MCF 10A (cell line): ENCODE measurements around the gene SLC5A4. TPM values are rescaled to one million over a fixed set of nuclear protein-coding genes. Genes with fewer than 3 reads are reported as not detected.

Experiments
- BruUV-seq: library from RNA; stranded (reverse); fragments of 400-500 nt; replicated peaks from 2 replicates; lab custom pipeline; 2021; lab: Mats Ljungman, UMichigan
- CTCF ChIA-PET: fragments of 300-600 bp; sonication (Branson Sonifier 250); formaldehyde crosslinking; extraction: SDS; loops from one replicate; lab custom pipeline; 2021; ENCODE audit warnings: antibody characterized with exemption, inconsistent platforms; lab: Yijun Ruan, JAX
- POLR2A ChIA-PET: fragments of 300-600, 350-650 bp; sonication (Branson Sonifier 250); formaldehyde crosslinking; extraction: SDS; loops from one replicate; lab custom pipeline; 2020; ENCODE audit warnings: antibody characterized with exemption, inconsistent platforms; lab: Yijun Ruan, JAX
- DNase-seq: peaks from one replicate; pipeline ENCODE4 v3.0.0-alpha.2; 2018; ENCODE audit not compliant: unreplicated experiment
- H3K27ac Mint-ChIP-seq: one replicate; pipeline ENCODE4 v1.8.0; 2022; ENCODE audit warnings: mild to moderate bottlenecking, low read depth, mixed read lengths; ENCODE audit not compliant: unreplicated experiment
- H3K27me3 Mint-ChIP-seq: one replicate; pipeline ENCODE4 v1.8.0; 2022; ENCODE audit warnings: mixed read lengths; ENCODE audit not compliant: insufficient read depth, unreplicated experiment
- H3K36me3 Mint-ChIP-seq: one replicate; pipeline ENCODE4 v1.8.0; 2022; ENCODE audit warnings: mild to moderate bottlenecking, moderate library complexity, mixed read lengths; ENCODE audit not compliant: insufficient read depth, unreplicated experiment
- H3K4me1 Mint-ChIP-seq: one replicate; pipeline ENCODE4 v1.8.0; 2022; ENCODE audit warnings: mixed read lengths; ENCODE audit not compliant: insufficient read depth, unreplicated experiment
- H3K4me3 Mint-ChIP-seq: one replicate; pipeline ENCODE4 v1.8.0; 2022; ENCODE audit warnings: mild to moderate bottlenecking, moderate library complexity, mixed read lengths; ENCODE audit not compliant: unreplicated experiment
- H3K9me3 Mint-ChIP-seq: one replicate; pipeline ENCODE4 v1.8.0; 2022; ENCODE audit warnings: mixed read lengths; ENCODE audit not compliant: unreplicated experiment
- CTCF ChIP-seq: fragments of 200-600 bp; IDR thresholded peaks from one replicate; pipeline ENCODE4 v1.8.0; 2022; ENCODE audit warnings: antibody characterized with exemption, mild to moderate bottlenecking; ENCODE audit not compliant: unreplicated experiment
- intact Hi-C: fragments of 100-400 bp; cut with micrococcal nuclease; formaldehyde crosslinking; loops from 2 replicates; pipeline ENCODE4 v1.14.1; 2022
- total RNA-seq: library from RNA; stranded (reverse); gene quantifications from 2 replicates; pipeline ENCODE4 v1.2.3, GENCODE V29; 2022

SLC5A4 gene
- total RNA-seq, 1 experiment from 2014 or later: not detected

GRCh38 chr22:32216911-32217310 lies 38.2 kb downstream of the SLC5A4 start:
- Mint-ChIP-seq H3K9me3 (no peaks in the 10 kb centered on the region), H3K4me1 (peaks cover 6% of the 10 kb centered on the region)
- intact Hi-C loops: no loop called here

GRCh38 chr22:32211011-32211410 lies 44.1 kb downstream of the SLC5A4 start:
- no TSS peak for BruUV-seq
- H3K4me3 Mint-ChIP-seq: no peak overlapping the region
- no peak overlapping the region for H3K27ac Mint-ChIP-seq
- H3K9me3 Mint-ChIP-seq: no peaks in the 10 kb centered on the region
- no peaks in the 10 kb centered on the region for H3K4me1 Mint-ChIP-seq
- POLR2A ChIA-PET: no interaction called here
- CTCF ChIA-PET: interaction anchor here (0.8 to 2.3 kb wide), 5 partner anchors 9 to 107 kb away, joined by 3 to 8 read pairs (median 4); no protein-coding TSS in a partner anchor
- H3K27me3 Mint-ChIP-seq: peaks cover 11% of the 10 kb centered on the region
- no peak for DNase-seq
- H3K36me3 Mint-ChIP-seq: no peaks in the 10 kb centered on the region
- no peak for TF ChIP-seq CTCF
- intact Hi-C loops: no loop called here

More at GRCh38 chr22:32216911-32217310, 38.2 kb downstream of the SLC5A4 start:
- no peak for DNase-seq
- TF ChIP-seq CTCF: no peak
- ChIA-PET POLR2A (no interaction called here), CTCF (interaction anchor here (0.8 kb wide), 1 partner anchor 8 kb away, joined by 3 read pairs; no protein-coding TSS in a partner anchor)
- no peaks in the 10 kb centered on the region for H3K36me3 Mint-ChIP-seq
- no peak overlapping the region for H3K27ac Mint-ChIP-seq
- no TSS peak for BruUV-seq
- H3K27me3 Mint-ChIP-seq: peaks cover 29% of the 10 kb centered on the region
- H3K4me3 Mint-ChIP-seq: no peak overlapping the region

GRCh38 chr22:32208681-32209080 lies 46.5 kb downstream of the SLC5A4 start:
- ChIA-PET POLR2A (no interaction called here), CTCF (interaction anchor here (0.6 to 2.6 kb wide), 6 partner anchors 9 to 728 kb away, joined by 3 to 9 read pairs (median 4); no protein-coding TSS in a partner anchor)
- DNase-seq: no peak
- H3K9me3 Mint-ChIP-seq: no peaks in the 10 kb centered on the region
- no TSS peak for BruUV-seq
- H3K4me3 Mint-ChIP-seq: no peak overlapping the region
- intact Hi-C loops: no loop called here
- TF ChIP-seq CTCF: no peak
- H3K4me1 Mint-ChIP-seq: peaks cover 6% of the 10 kb centered on the region
- H3K36me3 Mint-ChIP-seq: no peaks in the 10 kb centered on the region
- H3K27me3 Mint-ChIP-seq: peaks cover 12% of the 10 kb centered on the region
- no peak overlapping the region for H3K27ac Mint-ChIP-seq

- H3K4me1 Mint-ChIP-seq: peaks cover 6% of the 10 kb centered on the region
- TF ChIP-seq CTCF: no peak
- no peak overlapping the region for H3K27ac Mint-ChIP-seq
- H3K9me3 Mint-ChIP-seq: no peaks in the 10 kb centered on the region
- no peaks in the 10 kb centered on the region for H3K36me3 Mint-ChIP-seq
- no TSS peak for BruUV-seq
- POLR2A ChIA-PET: no interaction called here
- H3K27me3 Mint-ChIP-seq: peaks cover 16% of the 10 kb centered on the region
- intact Hi-C loops: loop anchor here (1.0 to 2.0 kb wide), 2 partner anchors 105 to 231 kb away; no protein-coding TSS in a partner anchor
- H3K4me3 Mint-ChIP-seq: no peak overlapping the region
- no peak for DNase-seq
- CTCF ChIA-PET: interaction anchor here (0.6 to 2.6 kb wide), 8 partner anchors 9 to 104 kb away, joined by 3 to 9 read pairs (median 3); no protein-coding TSS in a partner anchor
These were observed 47.1 kb downstream of the SLC5A4 start for GRCh38 chr22:32207971-32208480.
